BLaER1 treated with 17β-estradiol and CSF1 and Interleukin-3, amounts not matched to agents 10 nM and 100 nM (cell line): Measurements from ENCODE around the gene TFAP2E.

ENCODE experiments used
- H3K27ac ChIP-seq, 11 experiments: shearing (Covaris generic); formaldehyde crosslinking; 2 replicates each; pipeline ENCODE4 v1.8.1; 2022
- H3K27me3 ChIP-seq, 11 experiments: shearing (Covaris generic); formaldehyde crosslinking; 2 replicates each; pipeline ENCODE4 v1.8.1; 2022
- H3K36me3 ChIP-seq, 11 experiments: shearing (Covaris generic); formaldehyde crosslinking; 2 replicates each; pipeline ENCODE4 v1.8.1; 2022
- H3K4me1 ChIP-seq, 10 experiments: shearing (Covaris generic); formaldehyde crosslinking; 2 replicates each; pipeline ENCODE4 v1.8.1; 2022
- H3K4me2 ChIP-seq, 11 experiments: shearing (Covaris generic); formaldehyde crosslinking; 2 replicates each; pipeline ENCODE4 v1.8.1; 2022
- H3K4me3 ChIP-seq, 10 experiments: shearing (Covaris generic); formaldehyde crosslinking; 2 replicates each; pipeline ENCODE4 v1.8.1; 2022
- H3K9ac ChIP-seq, 11 experiments: shearing (Covaris generic); formaldehyde crosslinking; 2 replicates each; pipeline ENCODE4 v1.8.1; 2022
- H3K9me3 ChIP-seq, 11 experiments: shearing (Covaris generic); formaldehyde crosslinking; replicated peaks in 1 of 11; 2 replicates each; pipeline ENCODE4 v1.8.1; 2022
- H4K20me1 ChIP-seq, 11 experiments: shearing (Covaris generic); formaldehyde crosslinking; 2 replicates each; pipeline ENCODE4 v1.8.1; 2022
- Cebpa-rat ChIP-seq, 11 experiments: shearing (Covaris generic); IDR thresholded peaks; 2 replicates each; pipeline ENCODE4 v1.8.1; 2022

TFAP2E gene

DNA sequence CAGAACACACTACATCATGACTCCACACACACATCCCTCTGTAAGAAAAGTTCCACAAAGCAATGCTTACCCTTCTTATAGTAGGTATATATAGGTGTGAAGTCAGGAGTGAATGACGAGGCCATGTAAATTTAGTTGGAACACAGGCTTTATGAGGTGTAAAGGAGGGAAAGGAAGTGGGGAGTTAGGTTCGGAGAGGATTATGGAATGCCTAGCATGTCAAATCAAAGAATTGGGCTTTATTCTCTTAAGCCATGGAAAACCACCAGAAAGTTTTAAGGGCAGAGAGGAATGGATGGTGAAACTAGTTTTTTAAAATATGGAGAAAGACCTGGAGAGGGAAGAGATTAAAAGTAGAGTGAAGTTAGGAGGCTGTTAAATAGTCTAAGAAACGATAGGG lies 26.3 kb downstream of the TFAP2E start:
- Histone ChIP-seq H3K4me3 (no peak overlapping the region), H3K9me3 (no peaks in the 10 kb centered on the region), H3K27me3 (no peaks in the 10 kb centered on the region), H4K20me1 (peaks cover 0 to 22% (median 5%) of the 10 kb centered on the region in 11 experiments; a peak in 10 of 22 replicates), H3K36me3 (peaks cover 55 to 94% (median 83%) of the 10 kb centered on the region in 11 experiments), H3K4me1 (no peaks in the 10 kb centered on the region), H3K9ac (no peak overlapping the region), H3K27ac (no peak overlapping the region), H3K4me2 (no peak overlapping the region)
- TF ChIP-seq Cebpa-rat (IDR thresholded peaks at IDR 0.05) = no peak

DNA sequence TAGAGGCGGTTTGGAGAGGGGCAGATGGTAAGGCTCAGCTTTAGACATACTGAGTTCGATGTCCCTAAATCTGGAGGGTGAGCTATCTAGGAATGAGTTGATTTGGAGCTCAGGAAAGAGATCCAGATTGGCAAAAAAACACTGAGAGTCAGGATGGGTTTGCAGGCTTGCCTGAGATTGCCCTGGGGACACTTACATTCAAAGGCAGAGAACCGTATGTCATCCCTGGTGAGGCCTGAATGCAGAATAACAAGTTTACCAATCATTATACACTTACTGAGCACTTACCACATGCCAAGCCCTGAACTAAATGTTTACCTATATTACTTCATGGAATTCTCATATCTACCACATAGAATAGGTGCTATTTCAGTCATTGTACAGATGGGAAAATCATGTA lies 27.5 kb downstream of the TFAP2E start:
- no peak overlapping the region for H3K9ac ChIP-seq

GRCh38 chr1:35603468-35603867 lies 30.4 kb downstream of the TFAP2E start:
- H3K4me3 ChIP-seq = no peak overlapping the region
- TF ChIP-seq Cebpa-rat (IDR thresholded peaks at IDR 0.05) = no peak
- H3K4me1 ChIP-seq = no peaks in the 10 kb centered on the region
- peaks cover 10 to 62% (median 30%) of the 10 kb centered on the region in 11 experiments; a peak in 20 of 22 replicates for H4K20me1 ChIP-seq
- no peak overlapping the region for H3K9ac ChIP-seq
- no peak overlapping the region for H3K27ac ChIP-seq
- H3K9me3 ChIP-seq = peaks cover 0 to 4% (median 0%) of the 10 kb centered on the region in 11 experiments; a peak in 2 of 22 replicates
- H3K4me2 ChIP-seq = no peak overlapping the region
- peaks cover 95 to 100% (median 98%) of the 10 kb centered on the region in 11 experiments for H3K36me3 ChIP-seq
- H3K27me3 ChIP-seq = no peaks in the 10 kb centered on the region

More for the DNA sequence above, 27.5 kb downstream of the TFAP2E start:
- Histone ChIP-seq H3K27me3 (no peaks in the 10 kb centered on the region), H3K4me1 (no peaks in the 10 kb centered on the region), H3K9me3 (no peaks in the 10 kb centered on the region), H3K4me2 (no peak overlapping the region), H3K4me3 (no peak overlapping the region), H3K27ac (no peak overlapping the region), H4K20me1 (peaks cover 4 to 34% (median 12%) of the 10 kb centered on the region in 11 experiments; a peak in 19 of 22 replicates), H3K36me3 (peaks cover 67 to 99% (median 89%) of the 10 kb centered on the region in 11 experiments)
- no peak for TF ChIP-seq Cebpa-rat (IDR thresholded peaks at IDR 0.05)

GRCh38 chr1:35603941-35604340 lies 30.8 kb downstream of the TFAP2E start:
- Histone ChIP-seq H3K36me3 (peaks cover 99 to 100% (median 100%) of the 10 kb centered on the region in 11 experiments), H3K9me3 (peaks cover 0 to 4% (median 0%) of the 10 kb centered on the region in 11 experiments; a peak in 2 of 22 replicates), H4K20me1 (peaks cover 10 to 67% (median 31%) of the 10 kb centered on the region in 11 experiments; a peak in 20 of 22 replicates), H3K4me1 (no peaks in the 10 kb centered on the region), H3K9ac (no peak overlapping the region), H3K4me3 (no peak overlapping the region), H3K27ac (no peak overlapping the region), H3K4me2 (no peak overlapping the region), H3K27me3 (no peaks in the 10 kb centered on the region)
- TF ChIP-seq Cebpa-rat (IDR thresholded peaks at IDR 0.05) = no peak

DNA sequence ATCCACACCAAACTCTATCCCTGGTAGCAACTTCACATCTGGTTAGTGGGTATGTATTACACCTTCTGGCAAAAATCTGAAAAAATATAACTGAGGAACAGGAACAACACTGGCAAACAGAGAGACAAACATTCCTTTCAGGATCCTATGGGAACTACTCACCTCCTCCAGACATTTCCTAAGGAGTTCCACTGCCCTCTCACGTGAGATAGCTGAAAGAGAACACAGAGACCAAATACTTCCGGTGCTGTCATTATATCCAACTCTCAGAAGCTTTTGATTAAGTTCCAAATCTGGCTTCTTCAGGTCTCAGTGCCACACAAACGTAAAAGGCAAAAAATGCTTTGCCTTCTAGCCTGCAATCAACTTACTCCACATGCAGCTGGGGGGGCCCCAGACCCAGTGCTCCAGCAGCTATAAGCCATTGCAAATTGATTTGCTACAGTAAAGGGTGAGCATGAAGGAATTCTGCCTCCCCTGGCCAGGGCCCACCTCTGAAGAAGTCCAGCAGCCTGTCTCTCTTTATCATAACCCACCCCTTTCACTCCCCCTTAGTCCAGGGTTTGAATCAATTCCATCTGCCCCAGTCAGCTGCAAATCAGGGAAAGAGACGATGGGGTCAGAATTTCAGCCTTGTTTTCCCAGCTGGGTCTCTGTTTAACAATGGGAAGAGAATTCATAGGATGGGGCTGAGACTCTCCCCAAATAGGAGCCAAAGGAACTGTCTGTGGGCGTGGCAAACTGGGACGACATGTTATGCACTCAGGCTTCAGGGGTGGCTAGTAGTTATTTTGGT lies 32.2 kb downstream of the TFAP2E start:
- Histone ChIP-seq H3K4me2 (no peak overlapping the region), H3K27me3 (no peaks in the 10 kb centered on the region), H3K4me1 (no peaks in the 10 kb centered on the region), H3K9me3 (peaks cover 0 to 4% (median 0%) of the 10 kb centered on the region in 11 experiments; a peak in 2 of 22 replicates), H3K36me3 (peaks cover 98 to 100% (median 100%) of the 10 kb centered on the region in 11 experiments), H3K4me3 (no peak overlapping the region), H3K27ac (no peak overlapping the region), H4K20me1 (peaks cover 15 to 80% (median 43%) of the 10 kb centered on the region in 11 experiments; a peak in 20 of 22 replicates), H3K9ac (no peak overlapping the region)
- TF ChIP-seq Cebpa-rat (IDR thresholded peaks at IDR 0.05) = no peak

DNA sequence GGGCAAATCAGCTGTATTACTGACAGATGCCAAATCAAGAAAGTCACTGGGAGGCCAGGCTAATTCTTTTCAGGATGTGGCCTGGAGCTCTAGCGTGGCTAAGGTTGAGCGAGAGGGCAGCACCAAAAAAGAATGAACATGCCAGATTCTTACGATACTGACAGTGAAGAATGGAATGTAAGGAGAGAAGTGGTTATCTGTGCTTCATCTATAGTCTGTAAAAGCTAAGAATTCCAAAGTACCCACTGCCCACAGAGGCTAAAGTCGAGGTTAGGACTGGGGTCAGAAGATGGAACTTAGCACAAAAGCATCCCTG lies 32.7 kb downstream of the TFAP2E start:
- TF ChIP-seq Cebpa-rat (IDR thresholded peaks at IDR 0.05) = no peak
- peaks cover 17 to 81% (median 48%) of the 10 kb centered on the region in 11 experiments; a peak in 20 of 22 replicates for H4K20me1 ChIP-seq
- no peak overlapping the region for H3K27ac ChIP-seq
- no peak overlapping the region for H3K4me2 ChIP-seq
- H3K9me3 ChIP-seq = peaks cover 0 to 4% (median 0%) of the 10 kb centered on the region in 11 experiments; a peak in 2 of 22 replicates
- no peak overlapping the region for H3K4me3 ChIP-seq
- no peaks in the 10 kb centered on the region for H3K4me1 ChIP-seq
- peaks cover 98 to 100% (median 100%) of the 10 kb centered on the region in 11 experiments for H3K36me3 ChIP-seq
- H3K9ac ChIP-seq = no peak overlapping the region
- no peaks in the 10 kb centered on the region for H3K27me3 ChIP-seq

- H3K9ac ChIP-seq = no peak overlapping the region
- H3K4me3 ChIP-seq = no peak overlapping the region
- no peak overlapping the region for H3K27ac ChIP-seq
- peaks cover 0 to 4% (median 0%) of the 10 kb centered on the region in 11 experiments; a peak in 2 of 22 replicates for H3K9me3 ChIP-seq
- H4K20me1 ChIP-seq = peaks cover 43 to 100% (median 73%) of the 10 kb centered on the region in 11 experiments
- H3K36me3 ChIP-seq = peaks cover 94 to 100% (median 99%) of the 10 kb centered on the region in 11 experiments
- H3K27me3 ChIP-seq = no peaks in the 10 kb centered on the region
- H3K4me1 ChIP-seq = no peaks in the 10 kb centered on the region
- H3K4me2 ChIP-seq = no peak overlapping the region
- no peak for TF ChIP-seq Cebpa-rat (IDR thresholded peaks at IDR 0.05)
Observed at GRCh38 chr1:35611655-35612054, 38.5 kb downstream of the TFAP2E start.

GRCh38 chr1:35615440-35615839 lies 42.3 kb downstream of the TFAP2E start:
- no peak overlapping the region for H3K4me2 ChIP-seq
- no peak overlapping the region for H3K9ac ChIP-seq
- H3K27ac ChIP-seq = no peak overlapping the region
- H3K4me1 ChIP-seq = no peaks in the 10 kb centered on the region
- H3K27me3 ChIP-seq = no peaks in the 10 kb centered on the region
- peaks cover 91 to 100% (median 98%) of the 10 kb centered on the region in 11 experiments for H3K36me3 ChIP-seq
- no peaks in the 10 kb centered on the region for H3K9me3 ChIP-seq
- peaks cover 39 to 100% (median 81%) of the 10 kb centered on the region in 11 experiments for H4K20me1 ChIP-seq
- no peak overlapping the region for H3K4me3 ChIP-seq
- no peak for TF ChIP-seq Cebpa-rat (IDR thresholded peaks at IDR 0.05)

DNA sequence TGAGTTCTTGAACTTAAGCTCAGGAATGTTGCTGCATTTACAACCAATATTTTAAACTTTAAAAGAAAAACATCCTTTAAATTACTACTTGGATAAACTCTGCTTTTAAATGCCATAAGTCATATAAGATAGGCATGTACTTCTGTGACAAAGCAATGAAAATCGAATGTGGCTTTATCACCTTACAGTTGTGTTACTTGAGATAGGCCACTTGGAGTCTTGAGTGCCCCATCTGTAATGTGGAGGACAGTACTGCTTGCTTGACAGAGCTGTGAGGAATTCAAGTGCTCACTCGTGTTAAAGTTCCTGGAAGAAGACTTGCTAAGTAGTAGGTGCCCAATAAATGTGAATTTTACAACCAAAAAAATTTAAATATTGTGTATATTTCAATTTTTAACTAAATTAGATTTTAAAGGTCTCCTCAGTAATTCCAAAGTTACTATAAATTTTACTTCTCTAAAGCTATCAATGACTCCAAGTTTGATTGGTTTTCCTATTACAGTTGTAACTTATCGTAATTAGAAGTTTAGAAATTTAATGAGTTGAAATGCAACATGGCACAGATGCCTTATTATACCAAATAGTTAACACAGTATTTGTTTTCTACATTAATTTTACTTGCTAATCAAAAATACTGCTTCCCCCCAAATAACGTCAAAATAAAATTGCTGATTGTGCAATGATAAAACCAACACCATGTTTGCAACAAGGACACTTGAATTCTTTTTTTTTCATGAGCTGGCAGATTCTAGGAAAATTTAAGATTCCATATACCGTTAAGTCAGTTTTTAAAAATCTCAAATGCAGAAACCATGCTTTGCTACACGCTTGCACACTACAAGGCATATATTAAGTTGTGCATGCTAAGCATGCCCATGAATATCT lies 46.4 kb downstream of the TFAP2E start:
- Histone ChIP-seq H3K27ac (no peak overlapping the region), H3K4me2 (no peak overlapping the region), H3K9ac (no peak overlapping the region), H3K4me3 (no peak overlapping the region), H3K36me3 (peaks cover 84 to 100% (median 97%) of the 10 kb centered on the region in 11 experiments), H3K27me3 (no peaks in the 10 kb centered on the region), H4K20me1 (peaks cover 49 to 100% (median 92%) of the 10 kb centered on the region in 11 experiments), H3K9me3 (no peaks in the 10 kb centered on the region), H3K4me1 (peaks cover 0 to 12% (median 9%) of the 10 kb centered on the region in 10 experiments; a peak in 15 of 20 replicates)
- TF ChIP-seq Cebpa-rat (IDR thresholded peaks at IDR 0.05) = no peak
